HG02623 (cell line): ENCODE data around the gene HS2ST1.
A peak's percentile ranks its signal among the peaks of the same experiment; 100 is the strongest.
"Not testable (repeated sequence)": the region's sequence is repeated elsewhere in the genome, so short reads cannot be mapped to it uniquely, and the experiment has no call there.

Experiments
- ATAC-seq: cut with Tn5 transposase; IDR thresholded peaks from one replicate; pipeline ENCODE4 v1.9.1; 2021; ENCODE audit warnings: moderate library complexity; ENCODE audit not compliant: unreplicated experiment

HS2ST1 gene

GRCh38 chr1:86914601-86914997, at the start of gene HS2ST1:
Gene HS2ST1 (plus strand): TSS chr1:86914635.
- no peak for ATAC-seq

- peak; percentile 50 for ATAC-seq
These were observed 48.3 kb upstream of the HS2ST1 start for GRCh38 chr1:86865973-86866637.

- no peak for ATAC-seq
These were observed 47.8 kb upstream of the HS2ST1 start for GRCh38 chr1:86866665-86867064.

GRCh38 chr1:86867278-86867677, 47.2 kb upstream of the HS2ST1 start:
- ATAC-seq: not testable (repeated sequence)

- no peak for ATAC-seq
These were observed 46.0 kb upstream of the HS2ST1 start for GRCh38 chr1:86868477-86868876.

GRCh38 chr1:86871001-86871400, 43.4 kb upstream of the HS2ST1 start:
- no peak for ATAC-seq

GRCh38 chr1:86872086-86872485, 42.3 kb upstream of the HS2ST1 start:
- ATAC-seq: no peak

GRCh38 chr1:86875722-86876121, 38.7 kb upstream of the HS2ST1 start:
- ATAC-seq: no peak

GRCh38 chr1:86887479-86888162, 26.8 kb upstream of the HS2ST1 start:
- no peak for ATAC-seq

- ATAC-seq: no peak
These were observed 26.1 kb upstream of the HS2ST1 start for GRCh38 chr1:86888327-86888726.

GRCh38 chr1:86899401-86899800, 15.0 kb upstream of the HS2ST1 start:
- not testable (repeated sequence) for ATAC-seq

- no peak for ATAC-seq
These were observed 8.6 kb upstream of the HS2ST1 start for GRCh38 chr1:86905875-86906274.

- no peak for ATAC-seq
These were observed 8.0 kb upstream of the HS2ST1 start for GRCh38 chr1:86906419-86906818.

- no peak for ATAC-seq
These were observed 2.0 kb upstream of the HS2ST1 start for GRCh38 chr1:86912281-86912900.

- no peak for ATAC-seq
These were observed 988 bp upstream of the HS2ST1 start for GRCh38 chr1:86913399-86913895.

GRCh38 chr1:86913896-86914600, 387 bp upstream of the HS2ST1 start, which contains the start of gene SELENOF:
Gene SELENOF (minus strand): TSS chr1:86914126. CDS start chr1:86914111, 15 bp downstream.
- ATAC-seq: peak; percentile 83

- ATAC-seq: peak; percentile 17
These were observed 732 bp downstream of the HS2ST1 start for GRCh38 chr1:86914998-86915736.

GRCh38 chr1:86915737-86916235, 1.4 kb downstream of the HS2ST1 start:
- no peak for ATAC-seq

GRCh38 chr1:86916752-86917151, 2.3 kb downstream of the HS2ST1 start:
- no peak for ATAC-seq

- ATAC-seq: no peak
These were observed 8.0 kb downstream of the HS2ST1 start for GRCh38 chr1:86922445-86922844.
